GM10266 (cell line): ENCODE measurements around the gene SCYGR6.
"Not testable (repeated sequence)": the region's sequence is repeated elsewhere in the genome, so short reads cannot be mapped to it uniquely, and the experiment has no call there.

ENCODE experiments used
- DNase-seq: peaks from one replicate; pipeline ENCODE4 v3.0.0; 2012; ENCODE audit errors: extremely low spot score
- TF ChIP-seq, protein P1 (sequence below): IDR thresholded peaks from 2 replicates; pipeline ENCODE4 v1.5.1; 2012; ENCODE audit warnings: mild to moderate bottlenecking, low read depth; ENCODE audit not compliant: control insufficient read depth, insufficient read depth; ENCODE audit errors: missing control alignments

Gene SCYGR6

DNA sequence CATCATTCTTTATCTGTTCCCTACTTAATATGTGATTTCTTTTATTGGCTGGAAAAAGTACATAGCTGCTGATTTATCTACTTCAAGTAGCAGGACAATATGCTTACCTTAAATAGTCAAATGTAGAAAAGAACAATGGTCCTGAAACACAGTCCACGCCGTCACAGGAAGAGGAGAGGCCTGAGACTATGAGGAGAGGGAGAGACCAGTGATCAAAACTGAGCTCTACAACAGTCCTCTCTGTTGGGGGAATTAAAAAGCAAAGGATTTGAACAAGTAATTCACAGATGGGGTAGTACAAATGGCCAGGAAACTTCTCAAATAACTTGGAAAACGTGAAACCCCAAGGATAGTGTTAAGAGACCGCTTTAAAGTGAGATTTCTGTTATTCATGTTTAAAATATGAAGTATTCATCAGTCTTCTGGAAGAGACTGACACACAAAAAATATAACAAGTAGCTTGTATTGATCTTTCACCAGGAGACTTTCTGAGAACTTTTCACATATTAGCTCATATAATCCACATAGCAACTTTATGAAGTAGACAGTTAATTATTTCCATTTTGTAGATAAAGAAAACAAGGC is 41.3 kb upstream of the SCYGR6 start:
- TF ChIP-seq, protein P1, sequence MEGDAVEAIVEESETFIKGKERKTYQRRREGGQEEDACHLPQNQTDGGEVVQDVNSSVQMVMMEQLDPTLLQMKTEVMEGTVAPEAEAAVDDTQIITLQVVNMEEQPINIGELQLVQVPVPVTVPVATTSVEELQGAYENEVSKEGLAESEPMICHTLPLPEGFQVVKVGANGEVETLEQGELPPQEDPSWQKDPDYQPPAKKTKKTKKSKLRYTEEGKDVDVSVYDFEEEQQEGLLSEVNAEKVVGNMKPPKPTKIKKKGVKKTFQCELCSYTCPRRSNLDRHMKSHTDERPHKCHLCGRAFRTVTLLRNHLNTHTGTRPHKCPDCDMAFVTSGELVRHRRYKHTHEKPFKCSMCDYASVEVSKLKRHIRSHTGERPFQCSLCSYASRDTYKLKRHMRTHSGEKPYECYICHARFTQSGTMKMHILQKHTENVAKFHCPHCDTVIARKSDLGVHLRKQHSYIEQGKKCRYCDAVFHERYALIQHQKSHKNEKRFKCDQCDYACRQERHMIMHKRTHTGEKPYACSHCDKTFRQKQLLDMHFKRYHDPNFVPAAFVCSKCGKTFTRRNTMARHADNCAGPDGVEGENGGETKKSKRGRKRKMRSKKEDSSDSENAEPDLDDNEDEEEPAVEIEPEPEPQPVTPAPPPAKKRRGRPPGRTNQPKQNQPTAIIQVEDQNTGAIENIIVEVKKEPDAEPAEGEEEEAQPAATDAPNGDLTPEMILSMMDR, result no peak
- no peak for DNase-seq

DNA sequence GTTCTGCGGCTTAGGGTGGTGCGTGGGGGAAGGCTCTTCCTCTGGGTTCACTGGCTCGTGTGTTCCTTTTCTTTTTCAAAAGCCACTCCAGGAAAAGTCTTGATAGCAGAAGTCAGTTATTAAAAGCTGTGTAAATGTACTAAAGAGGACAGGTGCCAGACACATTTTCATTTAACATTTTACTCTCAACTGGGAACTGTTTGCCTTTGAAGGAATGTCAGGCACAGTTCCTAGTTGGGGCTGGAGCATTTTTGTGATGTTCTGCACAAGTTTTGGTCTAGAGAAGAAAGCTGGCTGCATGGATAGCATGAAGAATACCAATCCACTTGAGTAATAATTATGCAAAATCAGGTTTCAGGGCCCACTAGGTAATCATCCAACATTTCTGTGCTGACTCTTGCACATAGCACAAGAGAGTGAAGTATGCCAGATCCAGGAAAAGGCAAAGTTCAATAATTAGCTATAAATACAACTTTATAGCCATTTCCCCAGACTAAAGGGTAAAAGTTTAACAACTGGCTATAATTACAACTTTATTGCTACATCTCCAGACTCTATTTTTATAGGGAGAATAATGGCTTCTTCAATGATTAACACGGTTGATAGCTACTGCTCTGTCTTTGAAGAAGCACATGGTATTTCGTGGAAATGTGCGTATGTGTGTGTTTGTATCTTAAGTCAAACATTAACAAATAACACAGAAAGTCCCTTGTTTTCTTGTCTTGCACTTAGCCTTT is 37.4 kb upstream of the SCYGR6 start:
- no peak for DNase-seq
- TF ChIP-seq, protein P1, result no peak

DNA sequence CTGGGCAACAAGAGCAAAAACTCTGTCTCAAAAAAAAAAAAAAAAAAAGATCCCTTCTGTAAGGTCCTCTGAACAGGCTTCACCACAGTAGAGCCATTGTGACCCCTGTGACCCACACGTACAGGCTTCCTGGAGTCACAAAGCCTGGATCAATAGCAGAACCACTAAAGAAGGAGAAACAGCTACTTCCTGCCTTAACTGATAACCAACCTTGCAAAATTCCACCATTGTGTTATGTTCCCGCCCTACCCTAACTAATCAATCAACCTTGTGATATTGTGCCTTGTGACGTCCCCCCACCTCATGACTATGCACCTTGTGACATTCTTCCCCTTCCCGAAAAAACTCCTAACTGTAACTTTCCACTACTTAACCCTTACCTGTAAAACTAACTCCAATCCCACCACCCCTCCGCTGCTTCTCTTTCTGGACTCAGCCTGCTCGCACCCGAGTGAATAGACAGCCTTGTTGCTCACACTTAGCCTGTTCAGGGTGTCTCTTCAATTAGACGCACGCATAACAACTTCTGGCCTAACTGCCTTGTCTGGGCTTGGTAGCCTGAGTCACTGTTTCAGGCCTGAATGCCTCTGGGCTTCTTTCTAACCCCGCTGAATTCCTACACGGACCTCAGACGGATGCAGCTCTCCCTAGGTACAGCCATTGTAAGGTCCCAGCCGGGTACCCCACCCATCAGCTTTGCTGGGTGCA is 35.0 kb upstream of the SCYGR6 start:
- TF ChIP-seq, protein P1, result no peak
- DNase-seq, result no peak

DNA sequence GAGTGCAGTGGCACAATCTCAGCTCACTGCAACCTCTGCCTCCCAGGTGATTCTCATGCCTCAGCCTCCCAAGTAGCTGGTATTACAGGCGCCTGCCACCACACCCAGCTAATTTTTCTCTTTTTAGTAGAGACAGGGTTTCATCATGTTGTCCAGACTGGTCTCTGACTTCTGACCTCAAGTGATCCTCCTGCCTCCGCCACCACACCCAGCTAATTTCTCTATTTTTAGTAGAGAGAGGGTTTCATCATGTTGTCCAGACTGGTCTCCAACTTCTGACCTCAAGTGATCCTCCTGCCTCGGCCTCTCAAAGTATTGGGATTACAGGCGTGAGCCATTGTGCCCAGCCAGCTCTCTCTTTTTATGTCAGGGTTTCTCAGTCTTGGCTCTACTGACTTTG is 31.7 kb upstream of the SCYGR6 start:
- DNase-seq, result not testable (repeated sequence)

DNA sequence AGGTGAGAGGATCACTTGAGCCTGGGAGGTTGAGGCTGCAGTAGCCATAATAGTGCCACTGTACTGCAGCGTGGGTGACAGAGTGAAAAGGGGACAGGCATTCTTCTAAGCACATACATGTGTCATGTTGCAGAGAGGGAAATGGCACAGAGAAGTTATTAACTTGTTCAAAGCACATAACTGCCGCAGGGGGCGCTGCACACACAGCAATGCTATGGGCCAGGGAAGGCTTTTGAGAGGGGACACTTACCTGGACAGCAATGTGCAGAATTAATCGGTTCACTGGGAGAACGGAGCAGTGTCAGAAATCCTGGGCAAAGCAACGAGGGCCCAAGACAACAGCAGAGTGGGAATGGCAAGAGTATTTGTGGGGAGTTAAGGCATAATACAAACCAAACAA is 23.5 kb upstream of the SCYGR6 start:
- DNase-seq, result no peak
- TF ChIP-seq, protein P1, result peak; percentile 37

DNA sequence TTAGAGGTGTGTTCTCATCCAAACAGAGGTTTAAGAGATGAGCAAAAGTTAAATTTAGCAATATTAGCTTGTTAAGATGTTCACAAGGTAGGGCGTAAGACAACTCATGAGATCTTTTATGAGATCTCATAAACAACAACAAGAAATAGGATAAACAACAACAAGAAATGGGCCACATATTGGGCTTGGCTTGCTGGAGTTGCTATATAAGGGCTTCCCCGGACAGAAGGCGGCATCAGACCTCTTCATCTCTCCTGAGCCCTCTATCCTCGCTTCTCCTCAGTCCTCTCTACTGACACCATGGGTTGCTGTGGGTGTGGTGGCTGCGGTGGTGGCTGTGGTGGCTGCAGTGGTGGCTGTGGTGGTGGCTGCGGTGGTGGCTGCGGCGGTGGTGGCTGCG is 21.0 kb upstream of the SCYGR6 start, which contains the start of gene SCYGR8:
Gene SCYGR8 (plus strand): TSS at position 301 of the 400 bp plus-strand sequence. CDS start 0 bp downstream, at position 301.
- DNase-seq, result no peak
- TF ChIP-seq, protein P1, result no peak

DNA sequence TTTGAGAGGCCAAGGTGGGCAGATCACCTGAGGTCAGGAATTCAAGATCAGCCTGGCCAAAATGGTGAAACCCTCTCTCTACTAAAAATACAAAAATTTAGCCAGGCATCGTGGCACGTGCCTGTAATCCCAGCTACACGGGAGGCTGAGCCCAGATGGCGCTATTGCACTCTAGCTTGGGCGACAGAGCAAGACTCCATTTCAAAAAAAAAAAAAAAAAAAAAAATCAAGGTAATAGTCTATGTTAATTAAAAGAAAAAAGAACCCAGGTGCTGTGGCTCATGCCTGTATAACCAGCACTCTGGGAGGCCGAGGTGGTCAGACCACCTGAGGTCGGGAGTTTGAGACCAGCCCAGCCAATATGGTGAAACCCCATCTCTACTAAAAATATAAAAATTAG is 16.1 kb upstream of the SCYGR6 start:
- DNase-seq, result not testable (repeated sequence)

DNA sequence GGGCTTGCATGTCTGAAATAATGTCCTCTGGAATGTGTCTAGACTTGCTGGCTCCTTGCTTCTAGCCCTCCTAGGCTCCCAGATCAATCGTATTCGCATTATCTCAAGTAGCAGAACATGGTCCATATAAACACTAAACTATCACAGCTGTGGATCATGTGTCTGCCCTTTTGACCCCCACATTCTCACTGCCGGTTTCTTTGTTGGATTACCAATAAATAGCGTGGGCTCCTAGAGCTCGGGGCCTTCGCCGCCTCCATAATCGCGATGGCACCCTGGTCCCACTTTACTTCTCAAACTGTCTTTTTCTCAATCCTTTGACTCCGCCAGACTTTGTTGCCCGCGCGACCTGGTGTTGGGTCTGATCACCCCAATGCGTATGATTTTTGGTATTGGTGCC is 14.8 kb upstream of the SCYGR6 start:
- TF ChIP-seq, protein P1, result no peak
- no peak for DNase-seq
